Panc1 (cell line): Measurements from ENCODE around the gene NTNG1.

Experiments used
- POLR2AphosphoS5 ChIP-seq: IDR thresholded peaks from 2 replicates; pipeline ENCODE4 v1.6.1; 2012; ENCODE audit warnings: mild to moderate bottlenecking, low read depth, low read length, moderate library complexity
- SIN3A ChIP-seq: IDR thresholded peaks from 2 replicates; pipeline ENCODE4 v1.6.1; 2012; ENCODE audit warnings: low read depth, mild to moderate bottlenecking, low read length, moderate library complexity, borderline replicate concordance; ENCODE audit not compliant: insufficient read depth
- TCF7L2 ChIP-seq: IDR thresholded peaks from 2 replicates; pipeline ENCODE4 v1.6.1; 2011; ENCODE audit warnings: mild to moderate bottlenecking, low read depth, low read length, inconsistent platforms
- TF ChIP-seq, protein P1 (sequence below): fragments of 450-650 bp; IDR thresholded peaks from 2 replicates; pipeline ENCODE4 v1.5.1; 2017; ENCODE audit warnings: mild to moderate bottlenecking
- TF ChIP-seq, protein P2 (sequence below), 2 experiments: IDR thresholded peaks; 2 replicates each; pipeline ENCODE4 v1.6.1; 2011 to 2012; ENCODE audit warnings: low read depth in 2 of 2, control low read depth in 1 of 2, low read length in 1 of 2, mild to moderate bottlenecking in 1 of 2, moderate library complexity in 1 of 2; ENCODE audit not compliant: insufficient read depth in 1 of 2

DNA sequence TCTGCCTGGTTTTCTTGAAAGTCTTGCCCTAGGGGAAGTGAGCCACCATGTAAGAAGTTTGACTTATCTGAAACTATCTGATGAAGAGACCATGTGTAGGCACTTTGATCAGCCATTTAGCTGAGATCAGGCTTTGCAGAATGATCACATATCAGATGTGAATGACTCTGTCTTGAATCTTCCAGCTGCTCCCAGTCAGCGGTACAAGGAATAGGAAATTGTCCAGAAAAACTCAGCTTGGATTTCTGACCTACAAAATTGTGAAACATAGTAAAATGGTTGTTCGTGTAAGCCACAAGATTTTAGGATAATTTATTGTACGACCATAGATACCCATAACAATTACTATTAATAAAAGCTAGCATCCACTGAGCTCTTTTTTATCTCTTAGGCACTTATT is 41.9 kb upstream of the NTNG1 start:
- TF ChIP-seq, protein P1, sequence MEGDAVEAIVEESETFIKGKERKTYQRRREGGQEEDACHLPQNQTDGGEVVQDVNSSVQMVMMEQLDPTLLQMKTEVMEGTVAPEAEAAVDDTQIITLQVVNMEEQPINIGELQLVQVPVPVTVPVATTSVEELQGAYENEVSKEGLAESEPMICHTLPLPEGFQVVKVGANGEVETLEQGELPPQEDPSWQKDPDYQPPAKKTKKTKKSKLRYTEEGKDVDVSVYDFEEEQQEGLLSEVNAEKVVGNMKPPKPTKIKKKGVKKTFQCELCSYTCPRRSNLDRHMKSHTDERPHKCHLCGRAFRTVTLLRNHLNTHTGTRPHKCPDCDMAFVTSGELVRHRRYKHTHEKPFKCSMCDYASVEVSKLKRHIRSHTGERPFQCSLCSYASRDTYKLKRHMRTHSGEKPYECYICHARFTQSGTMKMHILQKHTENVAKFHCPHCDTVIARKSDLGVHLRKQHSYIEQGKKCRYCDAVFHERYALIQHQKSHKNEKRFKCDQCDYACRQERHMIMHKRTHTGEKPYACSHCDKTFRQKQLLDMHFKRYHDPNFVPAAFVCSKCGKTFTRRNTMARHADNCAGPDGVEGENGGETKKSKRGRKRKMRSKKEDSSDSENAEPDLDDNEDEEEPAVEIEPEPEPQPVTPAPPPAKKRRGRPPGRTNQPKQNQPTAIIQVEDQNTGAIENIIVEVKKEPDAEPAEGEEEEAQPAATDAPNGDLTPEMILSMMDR: no peak
- no peak for TF ChIP-seq TCF7L2
- no peak for TF ChIP-seq POLR2AphosphoS5
- TF ChIP-seq SIN3A: no peak
- TF ChIP-seq, protein P2, sequence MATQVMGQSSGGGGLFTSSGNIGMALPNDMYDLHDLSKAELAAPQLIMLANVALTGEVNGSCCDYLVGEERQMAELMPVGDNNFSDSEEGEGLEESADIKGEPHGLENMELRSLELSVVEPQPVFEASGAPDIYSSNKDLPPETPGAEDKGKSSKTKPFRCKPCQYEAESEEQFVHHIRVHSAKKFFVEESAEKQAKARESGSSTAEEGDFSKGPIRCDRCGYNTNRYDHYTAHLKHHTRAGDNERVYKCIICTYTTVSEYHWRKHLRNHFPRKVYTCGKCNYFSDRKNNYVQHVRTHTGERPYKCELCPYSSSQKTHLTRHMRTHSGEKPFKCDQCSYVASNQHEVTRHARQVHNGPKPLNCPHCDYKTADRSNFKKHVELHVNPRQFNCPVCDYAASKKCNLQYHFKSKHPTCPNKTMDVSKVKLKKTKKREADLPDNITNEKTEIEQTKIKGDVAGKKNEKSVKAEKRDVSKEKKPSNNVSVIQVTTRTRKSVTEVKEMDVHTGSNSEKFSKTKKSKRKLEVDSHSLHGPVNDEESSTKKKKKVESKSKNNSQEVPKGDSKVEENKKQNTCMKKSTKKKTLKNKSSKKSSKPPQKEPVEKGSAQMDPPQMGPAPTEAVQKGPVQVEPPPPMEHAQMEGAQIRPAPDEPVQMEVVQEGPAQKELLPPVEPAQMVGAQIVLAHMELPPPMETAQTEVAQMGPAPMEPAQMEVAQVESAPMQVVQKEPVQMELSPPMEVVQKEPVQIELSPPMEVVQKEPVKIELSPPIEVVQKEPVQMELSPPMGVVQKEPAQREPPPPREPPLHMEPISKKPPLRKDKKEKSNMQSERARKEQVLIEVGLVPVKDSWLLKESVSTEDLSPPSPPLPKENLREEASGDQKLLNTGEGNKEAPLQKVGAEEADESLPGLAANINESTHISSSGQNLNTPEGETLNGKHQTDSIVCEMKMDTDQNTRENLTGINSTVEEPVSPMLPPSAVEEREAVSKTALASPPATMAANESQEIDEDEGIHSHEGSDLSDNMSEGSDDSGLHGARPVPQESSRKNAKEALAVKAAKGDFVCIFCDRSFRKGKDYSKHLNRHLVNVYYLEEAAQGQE (IDR thresholded peaks at IDR 0.05; ENCODE audit: insufficient read depth in 1 of 2, low read depth in 2 of 2, low read length in 1 of 2): no peak
